GM19239 (cell line): ENCODE data around the gene SNX25.
A peak's percentile ranks its signal among the peaks of the same experiment; 100 is the strongest.
"Not testable (repeated sequence)": the region's sequence is repeated elsewhere in the genome, so short reads cannot be mapped to it uniquely, and the experiment has no call there.

ENCODE experiments used
- DNase-seq: peaks from one replicate; pipeline ENCODE4 v3.0.0; 2011; ENCODE audit warnings: low spot score; ENCODE audit not compliant: insufficient read length
- FAIRE-seq: peaks from 2 replicates; lab custom pipeline; 2011; peaks lifted over from hg19 to GRCh38; lab: Jason Lieb, UNC

The SNX25 gene

DNA sequence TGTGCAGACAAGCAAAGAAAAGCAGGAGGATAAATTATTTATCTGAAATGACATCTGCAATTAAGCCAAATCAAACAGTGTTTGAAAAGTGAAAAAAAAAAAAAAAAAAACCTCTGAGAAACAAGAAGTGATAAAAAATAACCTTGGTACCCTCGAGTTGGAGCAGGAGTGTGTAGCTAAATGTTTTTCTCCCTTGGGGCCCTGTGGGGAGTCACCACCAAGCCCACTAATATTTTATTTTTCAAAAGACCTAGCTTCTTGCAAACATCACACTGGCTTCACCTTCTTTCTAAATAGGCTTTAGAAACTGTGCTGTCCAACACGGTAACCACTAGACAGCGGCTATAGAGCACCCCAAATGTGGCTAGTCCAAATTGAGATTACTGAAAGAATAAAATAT, 47.7 kb downstream of the SNX25 start:
- DNase-seq = no peak
- FAIRE-seq = no peak

DNA sequence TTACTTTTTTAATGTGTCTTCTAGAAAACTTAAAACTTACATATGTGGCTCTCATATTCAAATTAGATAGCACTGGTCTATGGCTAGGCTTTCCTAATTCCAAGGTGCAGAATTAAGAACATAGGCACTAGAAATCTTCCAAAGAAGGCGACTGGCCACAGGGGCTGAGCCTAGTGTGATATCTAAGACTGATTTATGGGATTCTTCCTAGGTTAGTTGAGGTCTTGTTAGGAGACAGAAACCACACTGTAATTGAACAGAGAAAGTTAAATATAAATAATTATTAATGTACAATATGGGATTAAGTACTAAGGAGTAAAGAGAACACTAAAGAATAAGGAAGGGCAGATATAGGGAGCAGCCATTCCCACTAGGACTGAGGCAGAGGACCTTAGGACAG, 48.3 kb downstream of the SNX25 start:
- no peak for DNase-seq

DNA sequence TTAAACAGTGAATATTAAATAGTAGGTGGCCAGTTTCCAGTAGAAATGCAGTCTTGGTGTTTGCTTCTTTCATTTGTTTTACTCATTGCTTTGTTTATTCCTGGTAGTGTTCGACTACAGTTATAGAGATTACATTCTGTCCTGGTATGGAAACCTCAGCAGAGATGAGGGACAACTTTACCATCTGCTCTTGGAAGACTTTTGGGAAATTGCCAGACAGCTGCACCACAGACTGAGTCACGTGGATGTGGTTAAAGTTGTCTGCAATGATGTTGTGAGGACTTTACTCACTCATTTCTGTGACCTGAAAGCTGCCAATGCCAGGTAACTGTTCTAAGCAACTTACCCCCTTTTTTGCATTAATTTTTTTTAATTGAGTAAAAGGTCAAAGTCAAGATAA, 49.3 kb downstream of the SNX25 start:
- not testable (repeated sequence) for DNase-seq
- FAIRE-seq = peak; percentile 96

More for the DNA sequence above, 48.3 kb downstream of the SNX25 start:
- no peak for FAIRE-seq

DNA sequence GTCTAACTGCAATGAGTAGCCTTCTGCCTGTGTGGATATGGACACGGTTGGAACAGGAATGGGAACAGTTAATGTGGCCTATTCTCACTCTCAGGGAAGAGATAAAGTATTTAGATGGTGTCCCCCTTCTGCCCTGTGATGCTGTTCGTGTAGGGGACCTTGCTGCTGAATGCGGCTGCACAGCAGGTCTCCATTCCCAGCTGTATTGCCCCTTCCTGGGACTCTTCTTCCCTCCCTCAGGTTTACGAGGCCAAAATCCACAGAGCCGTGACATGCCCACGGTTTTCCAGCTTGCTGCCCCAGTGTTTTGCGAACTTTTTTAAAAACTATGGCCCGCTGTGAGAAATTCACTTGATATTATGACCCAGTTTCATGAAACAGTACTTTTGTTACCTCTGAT, 50.3 kb downstream of the SNX25 start:
- no peak for FAIRE-seq
- DNase-seq = no peak

DNA sequence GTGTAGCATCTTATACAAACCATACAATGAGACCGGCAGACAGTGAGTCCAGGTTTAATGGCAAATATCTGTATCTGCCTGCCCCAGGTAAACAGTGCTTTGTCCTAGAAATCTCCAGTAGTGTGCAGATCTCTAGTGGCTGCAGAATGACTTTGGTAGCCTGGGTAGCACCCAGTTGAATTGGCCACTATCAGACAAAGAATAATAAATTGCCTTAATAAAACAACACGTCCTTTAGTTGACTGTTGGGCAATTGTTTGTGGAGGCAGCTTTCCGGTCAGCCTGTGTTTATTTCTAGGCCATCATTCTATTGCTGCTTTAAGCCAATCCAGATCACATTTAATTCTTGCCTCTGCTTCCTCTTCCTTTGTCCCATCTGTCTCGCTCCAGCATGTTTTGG, 52.5 kb downstream of the SNX25 start:
- DNase-seq (no peak), FAIRE-seq (no peak)

DNA sequence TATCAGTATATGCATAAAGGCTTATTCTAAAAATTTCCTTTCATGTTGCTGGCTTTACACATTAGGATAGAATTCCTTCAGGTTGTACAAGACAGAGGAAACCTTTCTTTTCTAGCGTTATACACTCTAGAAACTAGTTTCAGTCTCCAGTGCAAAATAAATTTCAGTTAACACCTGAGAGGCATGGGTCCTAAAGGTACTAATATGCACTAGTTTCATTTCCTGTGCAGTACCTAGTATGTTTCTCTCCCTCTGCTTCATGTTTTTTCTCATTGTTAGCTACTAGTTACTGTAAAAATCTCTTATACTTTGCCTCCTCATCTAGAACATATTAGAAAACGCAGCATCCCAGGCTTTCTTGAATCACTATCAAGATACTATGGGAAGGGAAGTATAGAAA, 54.0 kb downstream of the SNX25 start:
- FAIRE-seq (peak; percentile 86), DNase-seq (no peak)

DNA sequence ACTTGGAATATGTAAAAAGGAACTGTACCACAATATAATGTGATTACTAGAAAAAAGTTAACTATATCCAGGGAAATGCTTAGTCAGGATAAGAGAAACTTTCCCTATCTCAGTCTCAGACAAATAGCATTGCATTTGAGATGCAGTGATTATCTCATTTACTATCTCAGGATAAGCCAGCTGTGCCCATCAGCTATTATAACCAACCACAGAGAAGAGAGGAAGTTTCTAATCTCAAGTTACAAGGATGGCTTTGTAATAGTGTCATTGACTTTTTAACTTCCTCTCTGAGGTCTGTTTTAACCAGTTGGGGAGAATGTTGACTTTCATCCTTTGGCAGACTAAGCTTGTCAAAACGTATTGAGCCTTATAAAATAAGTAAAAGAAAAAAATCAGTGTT, 56.5 kb downstream of the SNX25 start:
- DNase-seq (no peak), FAIRE-seq (peak; percentile 93)

DNA sequence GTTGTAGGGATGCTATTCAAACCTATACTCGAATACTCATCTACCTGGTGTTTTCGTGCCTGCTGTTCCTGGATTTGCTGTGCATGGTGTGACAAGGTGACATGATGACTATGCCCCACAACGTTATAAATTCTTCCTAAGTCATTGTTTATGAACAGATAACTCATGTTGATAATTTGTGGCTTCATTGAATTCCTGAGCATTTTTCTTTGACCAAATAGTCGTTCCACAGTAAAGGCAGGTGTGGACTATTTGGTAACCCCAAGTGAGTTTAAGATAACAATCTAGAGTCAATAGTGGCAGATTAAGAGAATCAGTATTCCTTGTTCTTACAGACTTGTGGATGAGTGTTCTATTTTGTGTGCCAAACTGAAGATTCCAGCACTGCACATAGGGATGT, 59.9 kb downstream of the SNX25 start:
- FAIRE-seq = peak; percentile 66
- no peak for DNase-seq

DNA sequence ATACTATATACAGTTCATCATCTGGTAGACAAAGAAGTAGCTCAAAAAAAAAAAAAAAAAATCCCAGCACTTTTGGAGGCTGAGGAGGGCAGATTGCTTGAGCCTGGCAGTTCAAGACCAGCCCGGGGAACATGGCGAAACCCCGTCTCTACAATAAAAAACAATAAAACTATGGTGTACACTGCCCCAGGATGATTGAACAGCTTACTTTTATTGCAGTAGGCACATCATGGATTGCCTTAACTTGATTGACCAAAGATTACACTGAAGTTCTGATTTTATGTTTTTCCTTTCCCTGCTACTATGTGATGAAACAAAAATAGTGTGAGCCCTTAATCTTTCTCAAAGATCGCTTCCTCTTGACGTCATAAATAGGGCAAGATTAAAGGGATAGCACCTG, 60.6 kb downstream of the SNX25 start:
- FAIRE-seq (no peak), DNase-seq (no peak)

DNA sequence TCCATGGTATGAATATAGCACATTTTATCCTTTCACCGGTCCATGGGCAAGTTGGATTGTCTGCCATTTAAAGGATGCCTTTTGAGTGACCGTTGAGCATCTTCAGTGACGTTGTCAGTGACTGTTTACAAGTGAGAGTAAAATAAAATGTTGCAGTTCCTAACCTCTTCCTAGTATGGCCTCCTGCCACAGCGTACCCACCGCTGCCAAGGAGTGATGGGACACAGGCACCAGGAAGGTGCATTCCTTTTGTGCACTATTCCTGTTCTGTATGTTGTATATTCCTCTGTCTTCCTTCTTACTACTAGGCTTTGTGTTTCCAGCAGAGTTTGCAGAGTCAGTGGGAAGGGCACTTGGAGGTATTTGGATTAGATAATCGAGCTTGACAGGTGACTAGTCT, 61.5 kb downstream of the SNX25 start:
- FAIRE-seq (no peak), DNase-seq (no peak)

DNA sequence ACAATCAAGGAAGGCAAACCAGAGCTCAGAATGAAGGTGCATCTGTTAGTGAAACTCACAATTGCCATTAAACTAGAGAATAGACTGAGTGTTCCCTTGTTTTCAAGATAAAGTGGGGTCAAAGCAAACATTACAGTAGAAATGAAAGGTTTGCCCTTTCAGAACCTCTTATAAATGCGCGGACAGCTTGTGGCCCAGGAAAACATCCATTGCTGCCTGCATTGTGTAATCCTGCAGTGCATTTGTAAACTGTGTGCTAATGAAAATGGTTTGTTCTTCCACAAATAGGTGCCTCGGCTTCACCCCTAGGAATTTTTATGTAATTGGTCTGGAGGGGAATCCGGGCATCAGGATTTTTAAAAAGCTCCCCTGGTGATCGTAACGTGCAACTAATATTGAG, 62.8 kb downstream of the SNX25 start:
- DNase-seq = no peak
- FAIRE-seq = no peak

DNA sequence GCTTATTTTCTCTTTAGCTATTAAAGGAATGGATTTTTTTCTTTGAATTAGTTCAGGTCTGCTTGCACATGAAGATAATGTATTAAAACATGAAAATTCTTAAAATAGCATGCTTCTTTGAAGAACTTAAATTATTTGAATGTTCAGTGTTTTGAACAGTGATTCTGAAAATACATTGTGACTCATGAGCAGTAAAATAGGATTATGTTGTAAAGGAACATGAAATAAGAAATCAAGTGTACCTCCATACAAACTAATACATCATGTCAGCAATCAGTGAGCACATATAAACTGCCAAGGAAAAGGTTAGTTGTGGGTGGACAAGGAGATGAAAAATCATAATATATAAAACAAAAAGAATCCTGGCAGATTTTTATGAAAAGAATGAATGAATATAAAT, 66.1 kb downstream of the SNX25 start:
- FAIRE-seq = no peak
- no peak for DNase-seq

DNA sequence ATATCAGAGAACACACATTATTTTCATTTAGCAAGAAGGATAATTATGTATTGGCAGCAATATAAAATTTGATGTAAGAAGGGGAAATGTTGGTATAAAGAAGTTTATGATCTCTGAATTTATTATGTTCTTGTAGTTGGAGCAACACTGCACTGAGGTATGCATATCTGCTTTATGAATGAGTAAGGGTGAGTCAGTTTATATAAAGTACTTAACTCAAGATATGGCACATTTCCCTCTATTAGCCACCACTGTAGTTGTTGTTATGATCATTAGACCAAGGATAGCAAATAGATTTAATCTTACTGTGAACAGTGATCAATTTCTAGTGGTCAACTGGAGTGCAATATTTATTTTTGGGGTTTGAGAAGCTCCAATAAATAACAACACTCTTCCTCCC, 66.6 kb downstream of the SNX25 start:
- DNase-seq (no peak), FAIRE-seq (no peak)

DNA sequence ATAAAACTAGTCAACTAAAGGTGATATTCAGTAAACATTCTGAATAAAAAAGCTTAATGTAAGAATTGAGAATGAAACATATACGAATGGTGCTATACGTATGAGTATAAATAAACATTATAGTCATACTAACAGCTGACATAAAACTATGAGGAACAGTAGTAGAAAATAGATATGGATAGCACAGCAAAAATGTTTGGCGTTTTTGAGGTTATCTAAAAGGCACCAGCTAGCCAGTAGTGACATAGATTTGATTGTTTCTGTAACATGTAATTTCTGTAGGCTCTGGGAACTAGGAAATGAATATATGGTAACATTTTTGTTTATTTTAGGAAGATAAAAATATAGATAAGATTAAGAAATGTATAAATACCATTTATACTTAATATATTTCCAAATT, 69.3 kb downstream of the SNX25 start:
- DNase-seq = no peak
- FAIRE-seq = no peak

DNA sequence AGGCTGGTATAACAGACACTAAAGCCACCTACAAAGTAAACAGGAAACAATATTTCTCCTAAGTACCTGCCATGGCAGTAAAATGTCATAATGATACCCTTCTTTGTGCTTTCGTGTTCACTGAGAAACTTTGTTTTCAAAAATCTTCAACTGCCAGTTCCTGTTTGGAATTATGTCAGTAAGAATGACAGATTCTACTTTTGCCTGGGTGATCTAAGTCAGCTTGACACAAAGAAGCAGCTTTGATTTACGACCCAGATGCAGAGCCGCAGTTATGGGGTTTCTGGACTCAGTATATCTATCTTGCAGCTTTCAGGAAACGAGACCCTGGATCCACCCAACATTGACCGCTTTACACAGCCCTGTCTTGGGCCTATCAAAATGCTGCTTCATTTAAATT, 71.2 kb downstream of the SNX25 start:
- FAIRE-seq (no peak), DNase-seq (no peak)

DNA sequence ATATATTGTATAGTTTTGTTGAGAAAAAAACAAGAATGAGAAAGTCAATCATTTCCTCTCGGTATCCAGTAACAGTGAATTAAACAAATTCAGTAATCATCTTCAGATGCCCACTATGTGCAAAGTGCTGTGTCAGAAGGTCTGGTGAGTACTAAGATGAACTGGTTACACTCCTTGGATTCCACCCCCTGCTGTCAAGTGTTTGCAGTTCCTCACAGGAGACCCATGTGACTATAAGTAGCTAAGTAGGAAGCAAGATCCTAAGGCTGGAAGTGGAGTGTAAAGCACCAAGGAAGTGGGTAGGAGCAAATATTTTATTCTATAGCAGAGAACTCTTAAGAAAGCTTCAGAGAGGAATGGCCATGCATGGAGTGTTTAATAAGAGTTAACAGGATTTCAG, 73.6 kb downstream of the SNX25 start:
- DNase-seq (no peak), FAIRE-seq (no peak)

DNA sequence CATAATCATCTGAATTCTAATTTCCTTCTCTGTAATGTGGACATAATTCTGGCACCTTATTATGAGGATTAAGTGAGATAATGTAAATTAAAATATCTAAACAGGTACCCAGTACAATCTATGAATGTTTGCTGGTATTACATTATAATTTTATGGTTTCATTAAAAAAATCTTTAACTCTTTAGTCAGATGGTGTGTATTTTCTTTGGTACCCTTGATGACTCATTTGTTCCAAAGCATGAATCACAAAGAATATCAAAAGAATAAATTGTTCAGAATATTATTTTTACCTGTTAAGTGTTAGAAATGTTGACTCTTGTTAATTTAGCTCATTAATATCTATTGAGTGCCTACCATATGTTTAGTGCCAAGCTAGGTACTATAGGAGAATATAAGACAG, 74.3 kb downstream of the SNX25 start:
- FAIRE-seq = no peak
- no peak for DNase-seq

DNA sequence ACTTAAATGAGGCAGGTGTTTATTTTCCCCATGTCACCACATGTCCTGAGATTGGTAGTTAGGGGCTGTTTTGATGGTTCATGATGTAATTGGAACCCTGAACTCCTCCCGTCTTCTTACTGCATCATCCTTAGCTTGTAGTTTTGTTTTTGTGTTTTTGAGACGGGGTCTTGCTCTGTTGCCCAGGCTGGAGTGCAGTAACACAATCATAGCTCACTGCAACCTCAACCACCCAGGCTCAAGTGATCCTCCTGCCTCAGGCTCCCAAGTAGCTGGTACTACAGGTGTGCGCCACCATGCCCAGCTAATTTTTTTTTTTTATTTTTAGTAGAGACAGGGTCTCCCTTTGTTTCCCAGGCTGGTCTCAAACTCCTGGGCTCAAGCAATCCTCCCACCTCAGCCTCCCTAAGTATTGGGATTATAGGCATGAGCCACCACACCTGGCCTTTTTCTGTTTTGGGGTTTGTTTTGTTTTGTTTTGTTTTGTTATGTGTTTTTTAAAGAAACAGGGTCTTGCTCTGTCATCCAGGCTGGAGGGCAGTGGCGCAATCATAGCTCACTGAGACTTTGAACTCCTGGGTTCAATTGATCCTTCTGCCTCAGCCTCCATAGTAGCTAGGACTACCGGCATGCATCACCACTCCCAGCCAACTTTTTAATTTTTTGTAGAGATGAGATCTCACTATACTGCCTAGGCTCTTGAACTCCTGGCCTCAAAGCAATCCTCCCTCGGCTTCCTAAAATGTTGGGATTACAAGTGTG, 76.4 kb downstream of the SNX25 start:
- DNase-seq = no peak
- no peak for FAIRE-seq

DNA sequence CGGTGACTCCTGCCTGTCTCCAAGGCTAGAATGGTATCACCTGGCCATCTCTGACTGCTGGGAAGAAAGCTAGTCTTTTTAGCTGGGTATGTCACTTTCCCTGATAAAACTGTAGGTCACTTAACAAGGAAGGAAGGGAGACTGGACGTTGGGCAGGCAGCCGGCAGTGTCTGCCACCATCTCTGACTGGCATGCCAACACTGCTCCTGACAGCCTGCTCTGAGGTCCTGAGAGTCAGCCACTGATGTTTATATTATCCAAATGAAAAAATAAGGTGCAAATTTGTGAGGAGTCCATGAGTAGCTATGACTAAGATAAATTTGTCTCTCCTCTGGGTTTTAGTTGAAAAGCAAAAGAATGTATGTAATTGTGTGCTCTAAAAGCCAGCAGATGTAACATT, 77.2 kb downstream of the SNX25 start:
- no peak for DNase-seq

DNA sequence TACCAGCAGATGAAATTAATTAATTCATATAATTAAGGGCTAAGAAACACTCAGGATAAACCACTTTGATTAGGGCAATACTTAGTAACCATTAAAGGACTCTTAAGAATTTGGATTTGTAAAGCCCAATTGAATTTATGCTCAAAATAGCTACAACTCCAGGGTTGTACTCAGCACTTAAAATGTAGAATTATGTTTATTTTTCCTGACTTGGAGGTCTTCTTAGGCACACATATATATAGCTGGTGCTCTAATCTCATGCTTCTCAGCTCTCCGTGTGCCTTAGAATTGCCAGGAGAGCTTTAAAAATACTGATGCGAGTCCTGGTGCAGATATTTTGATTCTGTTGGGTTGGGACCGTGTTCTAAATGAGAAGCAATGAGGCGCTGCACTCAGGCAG, 77.6 kb downstream of the SNX25 start:
- DNase-seq (no peak), FAIRE-seq (no peak)

More for the DNA sequence above, 77.2 kb downstream of the SNX25 start:
- FAIRE-seq = no peak

DNA sequence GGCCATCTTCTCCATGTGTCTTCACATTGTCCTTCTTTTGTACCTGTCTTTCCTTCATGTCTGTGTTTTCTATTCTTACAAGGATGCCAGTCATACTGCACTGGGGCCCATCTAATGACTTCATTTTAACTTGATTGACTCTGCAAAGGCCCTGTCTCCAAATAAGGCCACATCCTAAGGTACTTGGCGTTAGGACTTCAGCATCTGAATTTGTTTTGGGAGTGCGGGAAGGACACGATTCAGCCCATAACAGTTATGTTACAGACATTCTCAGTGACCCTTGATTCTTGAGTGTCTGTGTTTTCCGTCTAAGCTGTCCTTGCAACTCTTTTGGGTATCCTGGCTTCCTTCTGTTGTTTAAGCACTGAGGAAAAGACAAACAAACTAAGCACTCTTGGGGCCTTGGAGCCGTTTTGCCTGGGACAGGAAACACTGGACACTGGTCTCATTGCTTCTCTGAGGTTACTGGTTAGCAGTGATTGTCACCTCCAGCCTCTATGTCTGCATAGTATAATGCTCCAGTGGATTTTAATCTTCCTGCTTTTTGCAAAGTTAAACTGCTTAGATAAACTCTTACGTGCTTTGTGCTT, 80.7 kb downstream of the SNX25 start:
- FAIRE-seq = no peak

DNA sequence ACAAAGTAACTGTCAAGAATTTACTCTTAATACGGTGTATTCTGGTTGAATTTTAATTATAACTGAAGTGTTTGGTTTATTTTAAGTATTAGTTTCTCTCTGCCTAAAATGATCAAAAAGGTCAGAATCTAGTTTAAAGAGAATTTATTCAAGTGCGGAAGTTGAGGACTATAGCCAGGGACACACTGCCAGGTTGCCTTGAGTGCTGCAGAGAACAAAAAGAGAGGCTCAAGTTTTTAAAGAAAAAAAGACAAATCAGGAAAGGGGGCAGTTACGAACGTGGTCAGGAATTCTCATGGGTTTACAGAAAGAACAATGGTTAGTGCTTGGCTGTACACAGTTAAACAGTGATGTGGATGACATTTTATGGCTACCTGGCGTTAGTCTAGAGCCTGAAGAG, 81.3 kb downstream of the SNX25 start:
- FAIRE-seq = no peak
- DNase-seq = no peak

More for the DNA sequence above, 80.7 kb downstream of the SNX25 start:
- no peak for DNase-seq
